T-cell (primary cell): ENCODE data around the gene GAREM2. TPM values are rescaled to one million over a fixed set of nuclear protein-coding genes. Genes with fewer than 3 reads are reported as not detected.

Source experiments
- ATAC-seq, 4 experiments: fragments of 200-7000 bp in 3 of 4; fragments of 150-1000 bp in 1 of 4; cut with Tn5 transposase; replicated peaks in 1 of 4; 1 replicate in 3 of 4; 2 replicates in 1 of 4; pipeline ENCODE4 v1.10.0; 2021; ENCODE audit warnings: moderate library complexity in 3 of 4, mild to moderate bottlenecking in 2 of 4, moderate number of reproducible peaks in 1 of 4
- CTCF ChIA-PET, 2 donors: fragments of 300-600 bp; sonication (Branson Sonifier 250); formaldehyde crosslinking; loops; one replicate each; lab custom pipeline; 2022; ENCODE audit warnings: antibody characterized with exemption in 2 of 2; lab: Charles Lee
- POLR2A ChIA-PET, 2 donors: fragments of 300-600 bp; sonication (Branson Sonifier 250); formaldehyde crosslinking; loops; one replicate each; lab custom pipeline; 2022; ENCODE audit warnings: antibody characterized with exemption in 2 of 2; lab: Charles Lee
- DNase-seq, 35 experiments: peaks; one replicate each; pipeline versions ENCODE4 v3.0.0 to v3.0.0-alpha.2; 2013 to 2023
- H3K27ac ChIP-seq: one replicate; pipeline ENCODE4 v1.5.1; 2013; ENCODE audit warnings: low read length
- H3K27me3 ChIP-seq, 2 experiments: replicated peaks in 1 of 2; 1 replicate in 1 of 2; 2 replicates in 1 of 2; pipeline versions ENCODE4 v1.6.1 to v1.7.0; 2013; ENCODE audit warnings: low read length in 1 of 2, mixed read lengths in 1 of 2; ENCODE audit not compliant: control insufficient read depth in 2 of 2, insufficient read depth in 2 of 2; ENCODE audit errors: extremely low read depth in 1 of 2
- H3K36me3 ChIP-seq, 2 donors: 1 replicate in 1 of 2; 2 replicates in 1 of 2; pipeline versions ENCODE4 v1.6.1 to v1.7.0; 2013; ENCODE audit warnings: low read length in 1 of 2; ENCODE audit not compliant: control insufficient read depth in 2 of 2, insufficient read depth in 1 of 2; ENCODE audit errors: extremely low read depth in 1 of 2
- H3K4me1 ChIP-seq, 2 experiments: 1 replicate in 1 of 2; 2 replicates in 1 of 2; pipeline versions ENCODE4 v1.6.1 to v1.7.0; 2013; ENCODE audit warnings: low read length in 2 of 2, mixed read lengths in 1 of 2; ENCODE audit not compliant: insufficient read depth in 2 of 2, control insufficient read depth in 1 of 2; ENCODE audit errors: extremely low read depth in 1 of 2
- H3K4me3 ChIP-seq, 2 donors: 1 replicate in 1 of 2; 2 replicates in 1 of 2; pipeline versions ENCODE4 v1.5.1 to v1.7.0; 2013; ENCODE audit warnings: mild to moderate bottlenecking in 2 of 2, low read length in 1 of 2, moderate library complexity in 1 of 2; ENCODE audit not compliant: control insufficient read depth in 1 of 2; ENCODE audit errors: extremely low read depth in 1 of 2
- H3K9me3 ChIP-seq: 2 replicates; pipeline ENCODE4 v1.7.0; 2013
- H3K27ac Mint-ChIP-seq, 2 donors: one replicate each; pipeline ENCODE4 v1.8.0; 2020 to 2021; ENCODE audit warnings: mild to moderate bottlenecking in 2 of 2, mixed read lengths in 2 of 2
- H3K27me3 Mint-ChIP-seq, 2 donors: one replicate each; pipeline ENCODE4 v1.8.0; 2021 to 2022; ENCODE audit warnings: mixed read lengths in 2 of 2
- H3K36me3 Mint-ChIP-seq: one replicate; pipeline ENCODE4 v1.8.0; 2021; ENCODE audit warnings: mixed read lengths
- H3K4me1 Mint-ChIP-seq, 3 donors: one replicate each; pipeline ENCODE4 v1.8.0; 2020 to 2022; ENCODE audit warnings: mixed read lengths in 3 of 3, mild to moderate bottlenecking in 1 of 3
- H3K4me3 Mint-ChIP-seq, 3 donors: one replicate each; pipeline ENCODE4 v1.8.0; 2020 to 2022; ENCODE audit warnings: mild to moderate bottlenecking in 3 of 3, mixed read lengths in 3 of 3, moderate library complexity in 3 of 3
- H3K9me3 Mint-ChIP-seq, 3 donors: one replicate each; pipeline ENCODE4 v1.8.0; 2020 to 2022; ENCODE audit warnings: mixed read lengths in 3 of 3
- WGBS: methylation state at CpG from one replicate; pipeline ENCODE4 v1.1.5; 2013; ENCODE audit warnings: missing lambda C conversion rate; ENCODE audit not compliant: insufficient coverage; 5-methylcytosine and 5-hydroxymethylcytosine counted together
- total RNA-seq, 35 experiments: library from RNA in 6 of 35; stranded (reverse) in 6 of 35; fragments of 120-200 nt in 1 of 35; gene quantifications; one replicate each; pipeline versions ENCODE4 v1.2.1 to v1.2.4 and lab custom pipeline; 2013 to 2026

Gene GAREM2
- total RNA-seq, 5 donors from 2014 or later (not counting 1 experiment from before 2014, with no cell fraction given): 2.9 to 9.1 (median 5.2) TPM

DNA sequence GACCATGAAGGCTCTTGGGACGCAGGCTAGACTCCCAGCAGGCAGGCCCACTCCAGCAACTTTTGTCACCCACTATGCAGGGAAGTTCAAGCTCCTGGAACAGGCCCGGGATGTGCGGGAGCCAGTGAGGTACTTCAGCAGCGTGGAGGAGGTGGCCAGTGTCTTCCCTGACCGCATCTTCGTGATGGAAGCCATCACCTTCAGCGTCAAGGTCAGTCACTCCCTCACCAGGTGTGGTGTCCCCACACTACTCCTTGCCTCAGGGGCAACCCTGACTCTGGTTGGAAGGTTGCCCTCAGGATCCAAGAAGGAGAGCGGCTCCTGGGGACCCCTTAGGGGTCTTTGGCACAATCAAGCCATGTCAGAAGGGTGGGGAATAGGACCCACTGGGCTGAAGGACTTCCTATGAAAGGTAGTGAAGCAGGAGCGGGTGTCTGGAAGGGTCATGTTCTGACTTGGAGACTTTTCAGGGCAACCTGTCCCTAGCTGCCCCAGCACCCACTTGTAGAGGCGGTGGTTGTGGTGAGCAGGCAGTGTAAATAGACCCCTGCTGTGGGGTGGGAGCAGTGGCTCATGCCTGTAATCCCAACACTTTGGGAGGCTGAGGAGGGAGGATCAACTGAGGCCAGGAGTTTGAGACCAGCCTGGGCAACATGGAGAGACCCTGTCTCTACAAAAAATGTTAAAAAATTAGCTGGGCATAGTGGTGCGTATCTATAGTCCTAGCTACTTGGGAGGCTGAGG, 10.2 kb downstream of the GAREM2 start:
- DNase-seq (no peak), ATAC-seq (no peak)
- H3K27ac ChIP-seq: no peak overlapping the region
- no peak overlapping the region for H3K4me3 ChIP-seq
- peaks cover 4 to 35% of the 10 kb centered on the region in 2 experiments for H3K4me1 ChIP-seq
- peaks cover 0 to 42% of the 10 kb centered on the region in 2 experiments for H3K27me3 ChIP-seq
- no peaks in the 10 kb centered on the region for H3K36me3 Mint-ChIP-seq
- CTCF ChIA-PET: interaction anchor here (1.2 to 2.4 kb wide), 2 partner anchors 191 to 226 kb away, joined by 3 to 13 read pairs; no protein-coding TSS in a partner anchor
- 96% methylated on average over 8 of the region's 11 CpGs for WGBS
- POLR2A ChIA-PET: no interaction called here
- H3K4me1 Mint-ChIP-seq: peaks cover 21 to 36% (median 24%) of the 10 kb centered on the region in 3 donors
- H3K4me3 Mint-ChIP-seq: peak overlapping the region; percentile 43 to 75 (median 72)
- no peaks in the 10 kb centered on the region for H3K9me3 Mint-ChIP-seq
- peaks cover 14 to 19% of the 10 kb centered on the region in 2 donors for H3K27me3 Mint-ChIP-seq
- H3K27ac Mint-ChIP-seq: no peak overlapping the region
- no peaks in the 10 kb centered on the region for H3K9me3 ChIP-seq
- no peaks in the 10 kb centered on the region for H3K36me3 ChIP-seq

DNA sequence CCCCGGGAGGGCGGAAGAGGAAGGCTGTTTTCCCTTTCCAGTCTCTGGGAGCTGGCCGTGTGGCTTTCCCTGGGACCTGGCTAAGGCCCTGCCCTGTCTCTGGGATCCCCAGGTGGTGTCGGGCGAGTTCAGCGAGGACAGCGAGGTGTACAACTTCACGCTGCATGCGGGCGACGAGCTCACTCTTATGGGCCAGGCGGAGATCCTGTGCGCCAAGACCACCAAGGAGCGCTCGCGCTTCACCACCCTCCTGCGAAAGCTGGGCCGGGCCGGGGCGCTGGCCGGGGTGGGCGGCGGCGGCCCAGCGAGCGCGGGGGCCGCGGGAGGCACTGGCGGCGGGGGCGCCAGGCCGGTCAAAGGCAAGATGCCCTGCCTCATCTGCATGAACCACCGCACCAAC, 11.2 kb downstream of the GAREM2 start:
- Histone ChIP-seq H3K9me3 (no peaks in the 10 kb centered on the region), H3K4me1 (peaks cover 4 to 28% of the 10 kb centered on the region in 2 experiments), H3K36me3 (peaks cover 0 to 5% of the 10 kb centered on the region in 2 donors), H3K27me3 (peaks cover 0 to 32% of the 10 kb centered on the region in 2 experiments), H3K4me3 (peak overlapping the region; percentile 61 to 66), H3K27ac (no peak overlapping the region)
- no peak for ATAC-seq
- Mint-ChIP-seq H3K9me3 (no peaks in the 10 kb centered on the region), H3K4me1 (peaks cover 21 to 33% (median 22%) of the 10 kb centered on the region in 3 donors), H3K27me3 (peaks cover 14 to 18% of the 10 kb centered on the region in 2 donors), H3K27ac (peak overlapping the region; percentile 54 to 79), H3K4me3 (peak overlapping the region; percentile 72 to 75 (median 75)), H3K36me3 (no peaks in the 10 kb centered on the region)
- ChIA-PET POLR2A (no interaction called here), CTCF (interaction anchor here (0.5 to 2.4 kb wide), 7 partner anchors 18 to 306 kb away, joined by 3 to 13 read pairs (median 6); partner anchors contain the start of genes ASXL2 (in 1 of the 2) and RAB10 (in 1 of the 2))
- no peak for DNase-seq
- 71% methylated on average over 34 of the region's 34 CpGs for WGBS

DNA sequence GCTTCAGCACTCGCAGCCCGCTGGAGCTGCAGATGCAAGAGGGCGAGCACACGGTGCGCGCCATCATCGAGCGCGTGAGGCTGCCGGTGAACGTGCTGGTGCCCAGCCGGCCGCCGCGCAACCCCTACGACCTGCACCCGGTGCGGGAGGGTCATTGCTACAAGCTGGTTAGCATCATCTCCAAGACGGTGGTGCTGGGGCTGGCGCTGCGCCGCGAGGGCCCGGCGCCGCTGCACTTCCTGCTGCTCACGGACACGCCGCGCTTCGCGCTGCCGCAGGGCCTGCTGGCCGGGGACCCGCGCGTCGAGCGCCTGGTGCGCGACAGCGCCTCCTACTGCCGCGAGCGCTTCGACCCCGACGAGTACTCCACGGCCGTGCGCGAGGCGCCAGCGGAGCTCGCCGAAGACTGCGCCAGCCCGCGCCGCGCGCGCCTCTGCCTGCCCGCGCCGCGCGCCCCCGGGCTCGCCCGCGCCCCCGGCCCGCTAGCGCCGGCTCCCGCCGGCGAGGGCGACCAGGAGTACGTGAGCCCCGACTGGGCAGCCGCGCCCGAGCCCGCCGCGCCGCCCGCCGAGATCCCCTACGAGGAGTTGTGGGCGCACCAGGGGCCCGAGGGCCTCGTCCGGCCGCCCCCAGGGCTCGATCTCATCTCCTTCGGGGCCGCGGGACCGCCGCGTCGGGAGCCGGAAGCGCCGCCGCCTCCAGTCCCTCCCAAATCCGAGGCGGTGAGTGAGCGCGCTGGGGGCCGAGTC, 11.8 kb downstream of the GAREM2 start:
- ATAC-seq (peak; percentile 96 to 99 (median 98)), DNase-seq (peak; percentile 73 to 95 (median 85))
- Histone ChIP-seq H3K27me3 (peaks cover 0 to 26% of the 10 kb centered on the region in 2 experiments), H3K27ac (no peak overlapping the region), H3K36me3 (peaks cover 0 to 5% of the 10 kb centered on the region in 2 donors), H3K9me3 (no peaks in the 10 kb centered on the region), H3K4me1 (peaks cover 4 to 22% of the 10 kb centered on the region in 2 experiments), H3K4me3 (peak overlapping the region; percentile 62 to 66)
- peaks cover 19 to 28% (median 19%) of the 10 kb centered on the region in 3 donors for H3K4me1 Mint-ChIP-seq
- no peaks in the 10 kb centered on the region for H3K9me3 Mint-ChIP-seq
- no peak overlapping the region for H3K27ac Mint-ChIP-seq
- CTCF ChIA-PET: interaction anchor here (0.5 to 2.4 kb wide), 6 partner anchors 18 to 306 kb away, joined by 4 to 13 read pairs (median 6); partner anchors contain the start of genes ASXL2 (in 1 of the 2) and RAB10 (in 1 of the 2)
- H3K27me3 Mint-ChIP-seq: peaks cover 10 to 14% of the 10 kb centered on the region in 2 donors
- 3% methylated on average over 114 of the region's 114 CpGs for WGBS
- POLR2A ChIA-PET: interaction anchor here (0.5 kb wide), 2 partner anchors 66 to 354 kb away, joined by 4 to 13 read pairs; no protein-coding TSS in a partner anchor
- H3K36me3 Mint-ChIP-seq: no peaks in the 10 kb centered on the region
- peak overlapping the region; percentile 75 to 80 (median 79) for H3K4me3 Mint-ChIP-seq

DNA sequence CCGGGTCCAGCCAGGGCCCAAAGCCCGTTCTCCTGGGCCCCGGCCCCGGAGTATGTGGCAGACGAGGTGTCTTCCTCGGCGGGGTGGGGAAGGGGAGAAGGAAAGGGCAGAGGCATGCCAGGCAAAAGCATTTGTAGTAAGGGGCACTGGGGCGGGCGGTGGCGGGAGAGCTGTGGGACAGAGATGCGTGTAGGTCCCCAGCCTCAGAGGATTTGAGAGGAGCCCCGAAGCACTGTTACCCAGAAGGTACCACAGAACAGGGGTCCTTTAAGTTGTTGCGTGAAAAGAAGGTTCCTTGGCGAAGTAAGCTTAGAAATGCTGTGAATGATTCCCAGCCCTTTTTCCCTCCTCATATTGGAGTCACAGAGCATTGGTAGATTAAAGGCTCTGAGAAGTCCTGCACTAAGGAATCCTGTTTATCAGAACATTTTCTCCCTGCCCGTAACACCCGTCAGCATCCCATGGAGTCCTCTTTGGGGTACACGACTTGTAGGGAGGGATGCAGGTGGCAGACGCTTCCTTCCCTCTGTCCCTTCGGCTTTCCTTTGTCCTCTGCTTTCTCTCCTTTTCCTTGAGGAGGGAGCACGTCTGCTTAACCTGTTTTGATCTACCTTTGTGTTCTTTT, 12.5 kb downstream of the GAREM2 start:
- no peaks in the 10 kb centered on the region for H3K9me3 Mint-ChIP-seq
- ATAC-seq (no peak), DNase-seq (no peak)
- peaks cover 14 to 23% (median 16%) of the 10 kb centered on the region in 3 donors for H3K4me1 Mint-ChIP-seq
- H3K27me3 Mint-ChIP-seq: peaks cover 5 to 9% of the 10 kb centered on the region in 2 donors
- H3K36me3 ChIP-seq: peaks cover 0 to 5% of the 10 kb centered on the region in 2 donors
- CTCF ChIA-PET: interaction anchor here (0.5 to 2.4 kb wide), 6 partner anchors 61 to 307 kb away, joined by 4 to 13 read pairs (median 6); partner anchors contain the start of genes ASXL2 (in 1 of the 2) and RAB10 (in 1 of the 2)
- H3K9me3 ChIP-seq: no peaks in the 10 kb centered on the region
- POLR2A ChIA-PET: interaction anchor here (0.5 kb wide), 2 partner anchors 66 to 355 kb away, joined by 4 to 13 read pairs; no protein-coding TSS in a partner anchor
- no peaks in the 10 kb centered on the region for H3K36me3 Mint-ChIP-seq
- H3K4me3 Mint-ChIP-seq: peak overlapping the region; percentile 75 to 80 (median 79)
- no peak overlapping the region for H3K27ac ChIP-seq
- H3K27me3 ChIP-seq: peaks cover 0 to 19% of the 10 kb centered on the region in 2 experiments
- peak overlapping the region; percentile 61 to 72 for H3K27ac Mint-ChIP-seq
- 39% methylated on average over 12 of the region's 20 CpGs for WGBS
- peak overlapping the region; percentile 53 to 62 for H3K4me3 ChIP-seq
- H3K4me1 ChIP-seq: peaks cover 4 to 22% of the 10 kb centered on the region in 2 experiments

DNA sequence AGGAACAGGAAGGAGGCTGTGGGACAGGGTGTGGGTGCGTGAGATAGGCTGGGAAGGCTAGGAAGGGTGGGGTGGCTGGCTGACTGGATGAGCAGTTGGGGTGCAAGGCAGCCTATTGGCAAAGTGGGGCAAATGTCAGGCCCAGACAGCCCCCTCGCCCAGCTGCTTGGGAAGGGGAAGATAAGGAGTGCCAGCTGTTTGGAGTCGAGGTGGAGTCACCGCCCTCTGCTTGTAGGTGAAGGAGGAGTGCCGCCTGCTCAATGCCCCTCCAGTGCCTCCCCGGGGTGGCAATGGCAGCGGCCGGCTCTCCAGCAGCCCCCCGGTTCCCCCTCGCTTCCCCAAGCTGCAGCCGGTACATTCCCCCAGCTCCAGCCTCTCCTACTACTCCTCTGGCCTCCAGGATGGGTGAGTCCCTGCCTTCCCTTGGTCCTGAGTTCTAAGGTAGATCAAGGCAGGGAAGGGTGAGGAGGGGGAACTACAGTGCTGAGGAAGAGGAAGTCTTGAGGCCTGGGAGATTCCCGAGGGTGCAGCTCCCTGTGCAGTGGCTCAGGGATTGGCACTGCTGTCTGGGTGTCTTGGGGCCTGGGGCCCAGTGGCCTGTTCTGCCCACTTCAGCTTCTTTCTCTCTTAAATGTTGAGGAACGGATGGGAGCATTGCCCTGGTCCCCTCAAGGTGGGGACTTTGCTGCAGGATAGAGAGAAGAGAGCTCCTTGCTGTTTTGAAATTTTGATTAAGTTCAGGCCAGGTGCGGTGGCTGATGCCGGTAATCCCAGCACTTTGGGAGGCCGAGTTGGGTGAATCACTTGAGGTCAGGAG, 13.3 kb downstream of the GAREM2 start:
- H3K4me1 ChIP-seq: peaks cover 4 to 22% of the 10 kb centered on the region in 2 experiments
- Mint-ChIP-seq H3K4me1 (peaks cover 14 to 23% (median 16%) of the 10 kb centered on the region in 3 donors), H3K27ac (peak overlapping the region; percentile 25 to 72), H3K27me3 (peaks cover 2 to 3% of the 10 kb centered on the region in 2 donors), H3K36me3 (peaks cover 4% of the 10 kb centered on the region), H3K9me3 (no peaks in the 10 kb centered on the region), H3K4me3 (peak overlapping the region; percentile 75 to 80 (median 79))
- ATAC-seq (no peak), DNase-seq (no peak)
- ChIA-PET CTCF (interaction anchor here (0.5 to 2.4 kb wide), 2 partner anchors 62 to 194 kb away, joined by 5 to 13 read pairs; no protein-coding TSS in a partner anchor), POLR2A (no interaction called here)
- H3K9me3 ChIP-seq: no peaks in the 10 kb centered on the region
- peaks cover 0 to 13% of the 10 kb centered on the region in 2 experiments for H3K27me3 ChIP-seq
- peaks cover 0 to 11% of the 10 kb centered on the region in 2 donors for H3K36me3 ChIP-seq
- WGBS: 94% methylated on average over 5 of the region's 16 CpGs
- no peak overlapping the region for H3K27ac ChIP-seq
- no peak overlapping the region for H3K4me3 ChIP-seq
